T-helper 17 cell (primary cell): ENCODE data around the gene KIAA0513. TPM values are rescaled to one million over a fixed set of nuclear protein-coding genes. Genes with fewer than 3 reads are reported as not detected.

ENCODE experiments used
- ATAC-seq: fragments of 150-1000 bp; cut with Tn5 transposase; 2 replicates; pipeline ENCODE4 v1.10.0; 2021; ENCODE audit warnings: mild to moderate bottlenecking, moderate library complexity
- DNase-seq, 3 donors: peaks; one replicate each; pipeline versions ENCODE4 v3.0.0 to v3.0.0-alpha.2; 2020 to 2021
- H3K9me3 ChIP-seq: one replicate; pipeline ENCODE4 v1.7.0; 2013; ENCODE audit warnings: low read length, mild to moderate bottlenecking; ENCODE audit not compliant: control insufficient read depth, poor library complexity, severe bottlenecking
- H3K27ac Mint-ChIP-seq: one replicate; pipeline ENCODE4 v1.8.0; 2022; ENCODE audit warnings: mild to moderate bottlenecking, moderate library complexity, mixed read lengths
- H3K27me3 Mint-ChIP-seq: one replicate; pipeline ENCODE4 v1.8.0; 2022; ENCODE audit warnings: mixed read lengths
- H3K36me3 Mint-ChIP-seq: one replicate; pipeline ENCODE4 v1.8.0; 2022; ENCODE audit warnings: low read depth, mixed read lengths
- H3K4me1 Mint-ChIP-seq: one replicate; pipeline ENCODE4 v1.8.0; 2022; ENCODE audit warnings: mild to moderate bottlenecking, mixed read lengths
- H3K4me3 Mint-ChIP-seq: one replicate; pipeline ENCODE4 v1.8.0; 2022; ENCODE audit warnings: mild to moderate bottlenecking, moderate library complexity, mixed read lengths
- total RNA-seq, 4 donors: library from RNA in 2 of 4; stranded (reverse) in 2 of 4; gene quantifications; one replicate each; pipeline ENCODE4 v1.2.3 and lab custom pipeline; 2022 to 2026

KIAA0513 gene
- total RNA-seq, 2 donors from 2014 or later: 8.1 to 35.0 TPM

DNA sequence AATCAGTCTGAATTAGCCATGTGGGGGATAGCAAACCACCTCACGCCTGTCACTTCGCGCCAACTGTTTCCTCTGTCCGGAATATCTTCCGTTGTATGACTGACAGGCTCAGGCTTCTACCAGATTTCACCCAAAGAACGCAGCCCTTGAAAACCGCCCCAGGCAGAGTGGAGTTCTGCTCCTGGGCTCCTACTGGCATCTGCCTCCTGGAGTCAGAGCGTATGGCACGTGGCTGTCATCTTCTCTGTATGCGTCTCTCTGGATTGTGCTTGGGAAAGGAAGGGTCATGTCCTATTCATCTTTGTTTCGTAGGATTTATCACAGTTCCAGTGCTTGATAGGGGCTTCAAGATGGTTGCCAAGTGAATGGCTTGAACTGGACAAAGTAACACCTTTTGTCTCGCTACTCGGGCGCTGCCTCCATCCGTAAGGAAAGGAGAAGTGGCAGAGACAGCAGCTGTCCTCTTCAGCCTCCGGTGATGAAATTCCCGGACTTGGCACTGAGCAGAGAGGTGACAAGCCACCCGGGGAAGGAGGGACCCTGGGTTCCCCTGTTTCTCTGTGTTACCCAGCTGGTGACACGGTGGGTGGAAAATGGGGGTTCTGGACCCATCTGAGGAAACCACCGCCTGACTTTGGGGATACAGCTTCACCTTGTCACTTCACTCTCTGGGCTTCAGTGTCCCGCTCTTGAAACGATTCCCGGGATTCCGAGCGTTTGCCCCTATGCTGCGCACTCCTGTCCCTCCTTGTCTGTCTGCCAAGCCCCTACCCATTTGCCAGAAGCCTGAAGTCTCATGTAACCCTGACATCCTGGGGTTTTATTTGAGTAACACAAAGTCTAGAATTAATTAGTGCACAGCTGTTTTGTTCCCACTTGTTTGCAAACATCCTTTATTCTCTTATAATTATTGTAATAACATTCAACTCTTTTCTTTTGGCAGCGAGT lies 13.9 kb downstream of the KIAA0513 start:
- Mint-ChIP-seq H3K4me1 (peaks cover 7% of the 10 kb centered on the region), H3K4me3 (no peak overlapping the region), H3K27me3 (no peaks in the 10 kb centered on the region), H3K36me3 (peaks cover 2% of the 10 kb centered on the region), H3K27ac (no peak overlapping the region)
- no peaks in the 10 kb centered on the region for H3K9me3 ChIP-seq
- DNase-seq (no peak), ATAC-seq (no peak)

DNA sequence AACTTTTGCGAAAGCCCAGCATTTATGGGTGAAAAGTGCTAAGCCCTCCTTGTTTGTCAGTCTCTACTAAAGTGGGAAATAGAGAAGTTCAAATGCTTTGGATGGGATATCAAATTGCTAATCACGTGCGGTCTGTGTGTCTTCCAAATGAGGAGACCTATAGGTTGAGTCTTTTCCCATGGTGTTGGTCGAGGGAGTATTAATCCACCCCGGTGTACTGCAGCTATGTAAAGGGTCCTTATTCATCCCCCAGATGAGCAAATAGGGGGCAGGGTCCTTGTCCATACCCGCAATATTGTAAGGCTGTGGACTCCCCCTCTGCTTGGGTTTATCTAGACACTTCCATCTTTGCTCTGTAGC lies 14.6 kb downstream of the KIAA0513 start:
- Mint-ChIP-seq H3K36me3 (peaks cover 4% of the 10 kb centered on the region), H3K4me1 (peaks cover 12% of the 10 kb centered on the region)
- ATAC-seq: no peak

DNA sequence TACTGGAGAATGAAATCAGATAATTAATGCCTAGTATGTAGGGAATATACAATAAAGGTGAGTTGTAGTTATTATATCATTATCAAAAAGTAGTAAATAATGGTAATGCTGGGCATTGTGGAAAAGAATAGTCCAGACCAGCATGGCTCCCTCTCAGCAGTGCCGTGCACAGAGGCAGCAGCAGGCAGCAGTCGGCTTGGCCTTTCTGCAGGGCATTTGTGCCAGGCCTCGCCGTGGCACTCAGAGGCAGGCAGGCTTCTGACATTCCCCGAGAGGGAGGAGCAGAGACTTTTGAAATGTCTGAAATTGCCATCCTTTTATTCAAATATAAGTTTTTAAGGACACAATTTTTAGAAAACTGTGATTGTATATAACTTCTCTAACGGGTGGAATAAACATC lies 15.0 kb downstream of the KIAA0513 start:
- H3K27ac Mint-ChIP-seq: no peak overlapping the region
- peaks cover 4% of the 10 kb centered on the region for H3K36me3 Mint-ChIP-seq
- no peak for ATAC-seq
- no peak for DNase-seq
- peaks cover 14% of the 10 kb centered on the region for H3K4me1 Mint-ChIP-seq
- H3K9me3 ChIP-seq: no peaks in the 10 kb centered on the region
- H3K4me3 Mint-ChIP-seq: no peak overlapping the region
- no peaks in the 10 kb centered on the region for H3K27me3 Mint-ChIP-seq

More for the DNA sequence above, 14.6 kb downstream of the KIAA0513 start:
- Mint-ChIP-seq H3K27me3 (no peaks in the 10 kb centered on the region), H3K4me3 (no peak overlapping the region), H3K27ac (no peak overlapping the region)
- H3K9me3 ChIP-seq: no peaks in the 10 kb centered on the region
- DNase-seq: no peak

DNA sequence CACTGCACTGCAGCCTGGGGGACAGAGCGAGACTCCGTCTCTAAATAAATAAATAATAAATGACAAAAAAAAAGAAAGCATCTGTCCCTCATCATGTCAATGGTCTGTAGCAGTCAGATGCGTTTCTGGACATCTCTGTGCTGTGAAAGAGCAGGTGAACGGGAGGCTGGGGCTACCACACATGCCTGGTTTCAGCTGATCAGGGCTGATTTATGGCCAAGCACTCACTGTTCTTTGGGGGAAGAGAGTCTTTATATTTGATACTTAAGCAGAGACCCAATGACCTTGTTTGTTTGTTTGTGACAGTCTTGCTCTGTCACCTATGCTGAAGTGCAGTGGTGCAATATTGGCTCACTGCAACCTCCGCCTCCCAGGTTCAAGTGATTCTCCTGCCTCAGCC lies 17.5 kb downstream of the KIAA0513 start:
- Mint-ChIP-seq H3K36me3 (peaks cover 4% of the 10 kb centered on the region), H3K4me1 (peaks cover 16% of the 10 kb centered on the region), H3K27ac (no peak overlapping the region), H3K27me3 (no peaks in the 10 kb centered on the region), H3K4me3 (no peak overlapping the region)
- ATAC-seq (no peak), DNase-seq (no peak)
- H3K9me3 ChIP-seq: no peaks in the 10 kb centered on the region

DNA sequence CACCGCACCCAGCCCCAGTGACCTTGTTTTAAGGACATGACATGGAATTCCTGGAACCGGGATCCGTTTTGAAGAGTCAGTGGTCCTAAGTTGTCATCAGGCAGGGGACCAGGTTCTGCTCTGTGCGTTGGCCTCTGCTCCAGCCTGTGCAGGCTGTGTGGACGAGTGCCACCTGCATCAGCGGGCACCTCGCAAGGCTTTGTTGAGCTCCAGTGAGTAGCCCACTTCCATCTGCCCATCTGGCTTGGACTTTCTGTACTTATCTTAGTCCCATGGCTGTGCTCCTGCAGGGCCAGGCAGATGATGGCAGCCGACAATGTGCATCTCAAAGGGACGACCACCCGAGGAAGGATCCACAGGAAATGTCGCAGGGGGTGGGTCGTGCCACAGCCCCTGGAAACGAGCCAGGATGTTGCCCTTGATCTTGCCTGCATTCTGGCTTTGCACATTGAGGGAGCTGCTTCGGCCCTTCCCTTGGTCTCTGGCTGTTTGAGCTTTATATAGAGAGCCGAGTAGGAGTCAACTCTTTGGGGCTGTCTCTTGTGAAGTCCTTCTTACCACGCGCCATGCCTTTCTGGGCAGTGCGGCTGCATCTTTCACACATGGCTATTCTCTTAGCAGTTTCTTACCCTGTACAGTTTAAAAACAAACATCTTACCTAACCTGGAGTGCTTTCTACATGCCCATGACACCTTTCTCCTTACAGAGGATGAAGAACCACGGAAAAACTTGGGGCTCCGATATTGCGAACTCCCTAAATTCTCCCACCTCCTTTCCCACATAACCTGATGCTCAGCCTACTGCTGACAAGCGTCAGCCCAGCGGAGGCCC lies 18.3 kb downstream of the KIAA0513 start:
- H3K27ac Mint-ChIP-seq: no peak overlapping the region
- ATAC-seq: no peak
- peaks cover 19% of the 10 kb centered on the region for H3K4me1 Mint-ChIP-seq
- no peaks in the 10 kb centered on the region for H3K27me3 Mint-ChIP-seq
- DNase-seq: no peak
- no peaks in the 10 kb centered on the region for H3K9me3 ChIP-seq
- no peak overlapping the region for H3K4me3 Mint-ChIP-seq
- H3K36me3 Mint-ChIP-seq: peaks cover 4% of the 10 kb centered on the region

DNA sequence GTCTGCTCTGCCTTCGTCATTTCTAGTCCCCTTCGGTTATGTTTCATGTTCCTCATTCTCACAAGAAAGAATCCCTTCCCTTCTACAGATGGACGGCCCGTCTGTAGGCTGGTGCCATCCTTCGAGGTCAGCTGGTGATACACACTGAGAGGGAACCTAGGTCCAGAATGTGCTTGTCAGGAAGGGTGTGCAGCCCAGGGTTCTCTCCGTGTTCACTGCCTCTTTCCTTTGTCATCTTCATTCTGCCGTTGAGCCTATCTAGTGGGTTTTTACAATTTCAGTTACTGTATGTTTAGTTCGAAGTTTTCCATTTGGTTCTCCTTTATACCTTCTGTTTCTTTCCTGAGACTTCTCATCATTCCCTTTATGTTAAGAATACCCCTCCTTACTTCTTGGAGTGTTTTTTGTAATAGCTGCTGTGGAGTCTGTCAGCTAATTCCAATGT lies 18.9 kb downstream of the KIAA0513 start:
- no peaks in the 10 kb centered on the region for H3K27me3 Mint-ChIP-seq

DNA sequence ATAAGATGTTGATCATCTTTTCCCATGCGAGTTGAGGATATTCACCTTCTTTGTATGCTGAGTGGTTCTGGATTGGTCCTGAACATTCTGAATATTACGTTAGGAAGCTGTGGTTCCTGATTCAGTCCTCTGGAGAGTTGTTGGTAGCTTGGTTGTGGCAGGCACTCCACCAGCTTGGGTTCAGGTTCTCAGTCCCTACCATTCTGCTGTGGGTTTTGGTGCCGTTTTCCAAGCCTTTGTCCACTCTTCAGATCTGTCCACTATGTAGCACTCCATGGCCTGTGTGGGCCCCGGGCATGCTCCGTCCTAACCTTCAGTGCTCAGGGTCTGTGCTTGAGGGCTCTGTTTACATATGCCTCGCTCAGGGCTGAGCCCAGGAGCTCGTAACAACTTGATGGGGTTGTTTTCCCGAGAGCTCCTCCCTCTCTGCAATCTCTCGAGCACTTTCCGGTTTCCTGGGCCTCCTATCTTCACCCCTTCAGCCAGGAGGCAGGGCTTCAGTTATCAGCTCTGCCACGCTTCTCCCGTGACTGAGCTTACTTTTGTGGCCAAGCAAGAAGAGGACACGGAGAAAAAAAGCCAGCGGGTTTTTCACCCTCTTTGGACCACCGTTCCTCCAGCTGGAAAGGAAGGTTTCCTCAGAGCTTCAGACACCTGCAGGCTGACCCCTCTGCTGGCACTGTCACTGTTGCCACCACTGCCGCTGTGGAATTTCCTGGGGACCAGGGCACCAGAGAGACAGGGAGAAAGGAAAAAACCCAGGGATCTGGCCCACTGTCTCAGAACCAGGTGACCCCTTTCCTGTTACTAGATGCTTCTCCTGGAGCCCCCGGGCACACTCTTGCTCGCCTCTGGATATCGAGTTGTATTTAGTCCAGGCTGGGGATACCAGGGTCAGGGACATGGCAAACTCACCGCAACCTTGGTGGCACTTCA lies 19.6 kb downstream of the KIAA0513 start:
- no peaks in the 10 kb centered on the region for H3K27me3 Mint-ChIP-seq
- H3K4me3 Mint-ChIP-seq: peak overlapping the region; percentile 67
- peak; percentile 27 for ATAC-seq
- H3K9me3 ChIP-seq: no peaks in the 10 kb centered on the region
- no peak for DNase-seq
- H3K27ac Mint-ChIP-seq: peak overlapping the region; percentile 85
- H3K36me3 Mint-ChIP-seq: peaks cover 4% of the 10 kb centered on the region
- H3K4me1 Mint-ChIP-seq: peaks cover 24% of the 10 kb centered on the region

More for the DNA sequence above, 18.9 kb downstream of the KIAA0513 start:
- H3K27ac Mint-ChIP-seq: peak overlapping the region; percentile 85
- H3K4me3 Mint-ChIP-seq: no peak overlapping the region
- H3K36me3 Mint-ChIP-seq: peaks cover 4% of the 10 kb centered on the region
- ATAC-seq: no peak
- peaks cover 23% of the 10 kb centered on the region for H3K4me1 Mint-ChIP-seq
- DNase-seq: no peak
- H3K9me3 ChIP-seq: no peaks in the 10 kb centered on the region

DNA sequence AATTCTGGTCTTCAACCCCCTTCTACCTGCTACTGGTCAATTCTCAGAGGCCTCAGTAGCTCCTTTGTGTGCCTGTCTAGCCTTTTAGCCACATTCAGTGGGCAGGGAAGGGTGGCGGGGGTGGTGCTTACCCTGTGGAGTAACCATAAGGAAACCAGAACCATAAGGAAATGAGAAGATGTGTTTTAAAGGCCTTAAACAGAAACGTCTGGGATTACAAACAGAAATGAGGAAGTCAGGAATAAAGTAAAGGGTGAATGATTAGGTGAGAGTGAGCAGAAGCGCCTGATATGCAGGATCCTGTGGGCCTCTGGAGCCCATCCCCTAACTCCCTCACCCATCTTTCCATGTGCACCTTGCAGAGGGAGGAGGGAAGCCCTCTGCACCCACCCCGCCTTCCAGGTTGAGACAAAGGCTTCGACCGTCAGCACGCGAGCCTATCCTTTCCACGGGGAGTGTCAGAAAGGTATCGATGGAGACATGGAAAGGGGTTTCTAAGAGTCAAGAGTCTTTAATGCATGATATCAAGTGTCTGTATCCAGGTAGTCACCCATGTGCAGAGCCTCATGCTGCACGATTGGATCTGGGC lies 20.4 kb downstream of the KIAA0513 start:
- Mint-ChIP-seq H3K36me3 (peaks cover 4% of the 10 kb centered on the region), H3K4me3 (no peak overlapping the region), H3K27me3 (no peaks in the 10 kb centered on the region), H3K27ac (peak overlapping the region; percentile 85), H3K4me1 (peaks cover 24% of the 10 kb centered on the region)
- DNase-seq: no peak
- H3K9me3 ChIP-seq: no peaks in the 10 kb centered on the region
- ATAC-seq: no peak

DNA sequence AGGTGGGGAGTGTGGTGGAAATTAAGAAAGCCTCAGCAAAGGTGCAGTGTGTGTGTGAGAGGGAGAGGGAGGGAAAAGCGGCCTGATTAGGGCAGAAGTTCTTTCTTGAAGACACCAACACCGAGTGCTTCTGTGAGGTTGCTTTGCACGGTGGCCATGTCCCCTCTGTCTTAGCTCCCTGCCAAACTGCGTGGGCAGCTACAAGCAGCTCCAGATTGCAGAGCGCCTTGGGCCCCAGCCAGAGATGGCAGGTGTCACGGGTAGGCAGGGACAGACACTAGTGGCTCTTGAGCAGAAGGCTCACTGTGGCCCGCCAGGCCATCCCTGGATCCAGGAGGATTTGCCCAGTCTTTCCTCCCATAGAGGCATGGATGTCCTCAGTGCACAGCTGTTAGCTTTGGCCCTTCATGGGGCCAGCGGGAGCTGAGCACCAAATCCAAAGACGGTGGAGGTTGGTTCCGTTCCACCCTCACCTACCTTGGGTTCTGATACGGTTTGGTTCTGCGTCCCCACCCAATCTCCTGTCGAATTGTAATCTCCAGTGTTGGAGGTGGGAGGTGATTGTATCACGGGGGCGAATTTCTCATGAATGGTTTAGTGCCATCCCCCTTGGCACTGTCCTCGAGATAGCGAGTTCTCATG lies 21.4 kb downstream of the KIAA0513 start:
- peak overlapping the region; percentile 31 for H3K4me3 Mint-ChIP-seq
- H3K27ac Mint-ChIP-seq: no peak overlapping the region
- H3K36me3 Mint-ChIP-seq: peaks cover 4% of the 10 kb centered on the region
- H3K27me3 Mint-ChIP-seq: no peaks in the 10 kb centered on the region
- ATAC-seq: no peak
- peaks cover 24% of the 10 kb centered on the region for H3K4me1 Mint-ChIP-seq
- H3K9me3 ChIP-seq: no peaks in the 10 kb centered on the region
- no peak for DNase-seq

DNA sequence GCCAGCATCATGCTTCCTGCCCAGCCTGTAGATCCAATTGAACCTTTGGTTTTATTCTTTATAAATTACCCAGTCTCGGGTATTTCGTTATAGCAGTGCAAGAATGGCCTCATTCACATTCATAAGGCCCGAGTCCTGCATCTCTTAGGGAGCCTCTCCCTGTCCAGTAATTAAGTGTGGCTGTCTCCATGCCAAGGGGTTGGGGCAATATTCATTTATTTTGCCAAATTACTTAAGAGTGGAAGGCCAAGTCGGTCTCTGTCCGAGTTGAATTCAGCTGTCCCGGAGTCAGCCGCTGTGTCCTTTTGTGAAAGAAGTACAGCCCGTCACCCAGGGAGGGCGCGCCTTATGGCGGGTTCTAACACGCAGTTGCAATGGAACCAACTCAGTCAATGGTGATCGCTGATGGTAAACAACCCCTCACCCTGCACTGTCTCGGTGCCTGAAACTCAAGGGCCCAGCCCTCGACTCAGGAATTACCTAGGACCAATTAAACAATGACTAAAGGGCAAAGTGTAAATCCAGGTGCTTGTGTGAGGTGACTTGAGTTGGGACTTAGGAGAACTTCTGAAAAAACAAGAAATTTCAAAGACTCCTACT lies 22.2 kb downstream of the KIAA0513 start:
- Mint-ChIP-seq H3K4me1 (peaks cover 26% of the 10 kb centered on the region), H3K36me3 (peaks cover 4% of the 10 kb centered on the region), H3K27me3 (no peaks in the 10 kb centered on the region), H3K27ac (no peak overlapping the region), H3K4me3 (no peak overlapping the region)
- DNase-seq: no peak
- no peaks in the 10 kb centered on the region for H3K9me3 ChIP-seq
- ATAC-seq: no peak

DNA sequence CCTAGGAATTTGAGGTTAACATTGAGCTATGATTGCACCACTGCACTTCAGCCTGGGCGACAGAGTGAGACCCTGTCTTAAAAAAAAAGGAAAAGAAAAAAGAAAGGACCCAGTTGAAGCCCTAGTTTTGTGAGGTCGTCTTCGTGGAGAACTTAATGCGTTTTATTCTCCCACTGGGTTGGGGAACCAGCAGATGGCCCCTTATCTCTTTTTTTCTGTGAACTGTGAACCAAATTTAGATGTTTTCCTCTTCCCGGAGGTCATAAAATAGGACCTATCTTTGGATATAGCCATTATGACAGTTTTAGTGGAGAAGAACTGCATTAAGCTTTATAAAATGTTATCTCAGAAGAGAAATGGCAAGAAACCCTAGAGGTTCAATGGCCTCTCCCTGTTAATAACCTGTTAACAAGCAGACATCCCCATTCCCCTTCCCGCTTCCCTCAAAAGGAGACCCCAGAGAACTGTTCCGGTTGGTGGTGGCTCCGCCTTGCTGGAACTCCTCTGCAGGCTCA lies 23.5 kb downstream of the KIAA0513 start:
- no peaks in the 10 kb centered on the region for H3K27me3 Mint-ChIP-seq
- no peak for ATAC-seq
- no peak overlapping the region for H3K27ac Mint-ChIP-seq
- no peak overlapping the region for H3K4me3 Mint-ChIP-seq
- peaks cover 36% of the 10 kb centered on the region for H3K4me1 Mint-ChIP-seq
- H3K36me3 Mint-ChIP-seq: peaks cover 4% of the 10 kb centered on the region
- no peaks in the 10 kb centered on the region for H3K9me3 ChIP-seq
- DNase-seq: no peak
